Right renal cortex interstitium (tissue), 3 donors: ENCODE results near the gene COQ3. TPM values are rescaled to one million over a fixed set of nuclear protein-coding genes. Genes with fewer than 3 reads are reported as not detected.

Experiments used
- DNase-seq, 3 donors: peaks; one replicate each; pipeline ENCODE4 v3.0.0-alpha.2; 2013; ENCODE audit warnings: low read depth in 3 of 3, low spot score in 2 of 3
- polyA plus RNA-seq, 3 donors: library from polyadenylated mRNA; unstranded; fragments of 120-200 nt; gene quantifications; one replicate each; pipeline ENCODE4 v1.2.1, GENCODE V29; 2013; ENCODE audit not compliant: insufficient read length in 3 of 3

Gene COQ3, protein sequence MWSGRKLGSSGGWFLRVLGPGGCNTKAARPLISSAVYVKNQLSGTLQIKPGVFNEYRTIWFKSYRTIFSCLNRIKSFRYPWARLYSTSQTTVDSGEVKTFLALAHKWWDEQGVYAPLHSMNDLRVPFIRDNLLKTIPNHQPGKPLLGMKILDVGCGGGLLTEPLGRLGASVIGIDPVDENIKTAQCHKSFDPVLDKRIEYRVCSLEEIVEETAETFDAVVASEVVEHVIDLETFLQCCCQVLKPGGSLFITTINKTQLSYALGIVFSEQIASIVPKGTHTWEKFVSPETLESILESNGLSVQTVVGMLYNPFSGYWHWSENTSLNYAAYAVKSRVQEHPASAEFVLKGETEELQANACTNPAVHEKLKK
- 10 to 100 TPM; 13.9 to 14.2 (median 14.2) TPM for polyA plus RNA-seq

DNA sequence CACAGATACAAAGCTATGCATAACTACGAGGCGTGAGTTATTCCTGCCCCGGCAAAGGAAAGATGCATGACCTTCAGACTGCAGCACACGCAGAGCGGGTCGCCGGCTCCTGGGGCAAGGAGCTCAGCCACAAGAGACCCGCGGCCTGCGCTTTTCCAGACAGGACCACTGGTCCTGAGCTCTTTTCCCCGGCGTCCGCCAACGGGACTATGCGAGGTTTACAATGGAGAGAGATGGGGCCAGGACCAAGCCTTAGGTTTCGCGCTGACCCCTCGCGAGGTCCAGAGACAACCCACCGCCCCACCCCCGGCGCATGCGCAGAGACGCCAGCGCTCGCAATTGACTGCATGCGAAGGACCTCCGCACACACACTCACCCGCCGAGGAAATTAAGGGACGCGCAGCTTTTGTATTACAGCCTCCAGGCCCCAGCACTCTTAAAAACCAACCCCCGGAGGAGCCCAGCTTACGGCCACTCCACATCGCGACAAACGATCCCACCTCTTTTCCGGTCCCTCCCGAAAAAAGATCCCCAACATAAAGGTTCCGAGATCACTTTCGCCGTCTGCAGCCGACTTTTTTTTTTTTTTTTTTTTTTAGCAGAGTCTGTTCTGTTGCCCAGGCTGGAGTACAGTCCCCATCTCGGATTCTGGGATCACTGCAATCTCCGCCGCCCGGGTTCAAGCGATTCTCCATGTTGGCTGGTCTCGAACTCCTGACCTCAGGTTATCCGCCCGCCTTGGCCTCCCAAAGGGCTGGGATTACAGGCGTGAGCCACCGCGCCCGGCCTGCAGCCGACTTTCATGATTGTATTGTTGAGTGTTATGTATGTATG, at the start of gene COQ3:
Gene COQ3 (minus strand): TSS at position 498 of the 834 bp plus-strand sequence. CDS start 16 bp downstream, at position 482.
- peak; percentile 48 to 77 (median 73) for DNase-seq

DNA sequence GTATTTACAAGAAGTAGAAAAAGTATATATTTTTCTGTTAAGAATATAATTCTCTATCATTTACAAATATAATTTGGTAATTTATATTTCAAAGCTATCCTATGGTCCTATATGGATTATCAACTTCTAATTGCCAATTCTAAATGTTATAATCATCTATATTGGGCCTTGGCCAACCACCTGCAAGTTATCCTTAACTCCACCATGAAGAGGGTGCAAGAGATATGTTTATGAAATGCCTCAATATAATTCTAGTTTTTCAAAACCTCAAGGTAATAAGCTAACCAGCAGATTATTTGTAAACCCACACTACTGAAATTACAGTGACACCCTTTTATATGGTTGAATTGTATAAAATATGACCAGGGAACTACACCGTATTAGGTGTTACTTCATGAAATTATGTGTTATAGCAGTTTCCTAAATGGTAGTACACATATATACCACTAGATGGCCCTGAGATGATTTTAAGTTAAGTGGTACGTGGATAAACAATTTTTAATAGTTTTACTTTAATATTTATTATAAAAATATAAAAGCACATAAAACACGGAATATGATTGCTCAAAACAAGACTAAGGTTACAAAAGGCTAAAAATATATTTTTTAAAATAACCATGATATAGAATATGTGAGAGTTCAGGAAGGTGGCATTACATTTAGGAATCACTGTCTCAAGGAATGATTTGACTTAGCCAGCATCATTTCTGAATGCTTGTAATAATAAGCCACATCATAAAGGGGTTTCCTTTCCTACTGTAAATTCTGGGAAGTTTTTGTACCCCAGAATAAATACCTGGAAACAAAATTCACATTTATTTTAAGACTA, 40.9 kb upstream of the COQ3 start:
- DNase-seq: no peak

DNA sequence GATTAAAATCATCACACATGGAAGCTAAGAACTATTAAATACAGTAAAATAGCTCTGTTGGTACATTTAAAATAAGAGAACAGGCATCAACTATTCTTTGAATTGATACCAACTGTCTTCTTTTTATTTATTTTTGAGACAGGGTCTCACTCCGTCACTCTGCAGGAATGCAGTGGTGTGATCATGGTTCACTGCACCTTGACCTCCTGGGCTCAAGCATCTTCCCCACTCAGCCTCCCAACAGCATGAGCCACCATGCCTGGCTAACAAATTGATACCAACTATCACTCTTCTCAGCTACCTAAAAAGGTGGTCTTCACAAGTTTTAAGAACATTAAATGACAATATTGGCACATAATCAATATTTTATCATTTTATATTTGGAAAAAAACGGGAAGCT, 38.9 kb upstream of the COQ3 start:
- peak in 1 of 3 donors; percentile 18 for DNase-seq

DNA sequence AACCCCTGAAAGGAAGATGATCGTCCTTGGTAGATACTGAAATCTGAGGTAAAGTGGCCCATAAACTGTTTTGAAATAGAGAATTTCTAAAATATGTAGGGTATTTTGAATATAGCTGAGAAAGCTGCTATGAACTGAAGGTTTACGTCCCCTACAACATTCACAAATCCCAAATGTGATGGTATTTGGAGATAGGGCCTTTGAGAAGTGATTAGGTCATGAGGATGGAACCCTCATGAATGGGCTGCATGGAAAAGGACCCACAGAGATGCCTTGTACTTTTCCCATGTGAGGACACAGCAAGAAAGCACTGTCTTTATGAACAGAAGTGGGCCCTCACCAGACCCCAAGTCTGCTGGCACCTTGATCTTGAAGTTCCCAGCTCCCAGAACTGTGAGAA, 37.9 kb upstream of the COQ3 start:
- no peak for DNase-seq

DNA sequence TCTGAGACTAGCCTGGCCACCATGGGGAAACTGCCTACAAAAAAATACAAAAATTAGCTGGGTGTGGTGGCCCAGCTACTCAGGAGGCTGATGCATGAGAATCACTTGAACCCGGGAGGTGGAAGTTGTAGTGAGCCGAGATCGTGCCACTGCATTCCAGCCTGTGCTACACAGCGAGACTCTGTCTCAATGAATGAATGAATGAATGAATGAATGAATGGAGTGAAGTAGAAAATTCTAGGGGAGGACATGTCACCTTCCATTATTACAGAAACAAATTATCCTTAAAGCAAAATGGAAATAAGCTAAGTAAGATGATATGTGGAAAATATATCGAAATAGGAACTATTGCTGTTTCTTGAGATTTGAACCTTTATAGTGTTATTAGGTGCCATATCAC, 34.0 kb upstream of the COQ3 start:
- no peak for DNase-seq

DNA sequence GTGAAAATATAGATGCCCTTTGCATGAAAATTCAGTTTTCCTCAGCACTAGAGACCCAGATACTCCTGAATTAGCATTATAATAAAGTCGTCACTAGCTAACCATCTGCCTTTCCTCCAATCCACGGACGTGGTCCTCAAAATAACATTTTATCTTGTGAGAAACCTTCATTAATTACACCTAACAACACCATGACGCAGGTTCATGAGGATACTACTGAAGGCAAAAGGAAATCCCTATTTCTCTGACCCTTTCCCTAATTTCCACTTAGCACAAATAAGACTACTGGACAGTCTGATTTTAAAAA, 32.4 kb upstream of the COQ3 start:
- DNase-seq: no peak

DNA sequence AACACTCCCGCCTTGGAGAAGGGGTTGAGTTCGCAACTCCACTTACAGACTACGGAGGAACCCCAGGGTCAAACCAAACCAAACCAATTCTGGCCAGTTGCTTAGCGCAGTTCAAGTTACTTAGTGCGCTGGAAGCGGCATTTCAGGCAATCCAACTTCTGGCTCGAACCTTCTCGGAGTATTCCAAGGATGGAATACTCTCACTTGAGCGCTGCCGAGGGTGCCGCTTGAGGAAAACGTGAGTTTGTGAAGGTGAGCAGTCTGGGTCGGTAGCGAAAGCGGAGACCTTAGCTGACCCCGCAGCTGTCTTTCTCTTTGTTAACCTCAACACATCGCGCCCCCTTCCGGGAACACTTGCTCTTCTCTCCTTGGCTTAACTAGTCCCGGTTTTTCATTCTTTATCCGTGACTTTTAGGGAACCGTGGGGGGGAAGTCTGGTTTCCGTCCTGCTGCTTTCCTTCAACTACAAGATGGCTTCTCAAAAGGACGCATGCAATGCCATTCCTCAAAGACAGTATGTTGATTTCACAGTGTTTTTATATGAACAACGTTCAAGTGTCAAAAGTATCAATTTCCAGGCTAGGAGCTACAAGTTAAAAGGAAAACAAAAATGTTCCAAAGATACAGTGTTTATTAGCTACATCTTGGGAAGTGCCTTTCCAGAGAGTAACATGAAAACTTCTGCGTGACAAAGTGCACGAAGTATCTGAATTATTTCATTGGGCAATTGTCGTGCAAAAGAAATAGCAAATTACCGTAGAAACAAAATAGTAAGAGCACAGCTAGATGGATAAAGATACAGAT, 31.9 kb upstream of the COQ3 start:
- peak; percentile 82 to 88 (median 87) for DNase-seq

DNA sequence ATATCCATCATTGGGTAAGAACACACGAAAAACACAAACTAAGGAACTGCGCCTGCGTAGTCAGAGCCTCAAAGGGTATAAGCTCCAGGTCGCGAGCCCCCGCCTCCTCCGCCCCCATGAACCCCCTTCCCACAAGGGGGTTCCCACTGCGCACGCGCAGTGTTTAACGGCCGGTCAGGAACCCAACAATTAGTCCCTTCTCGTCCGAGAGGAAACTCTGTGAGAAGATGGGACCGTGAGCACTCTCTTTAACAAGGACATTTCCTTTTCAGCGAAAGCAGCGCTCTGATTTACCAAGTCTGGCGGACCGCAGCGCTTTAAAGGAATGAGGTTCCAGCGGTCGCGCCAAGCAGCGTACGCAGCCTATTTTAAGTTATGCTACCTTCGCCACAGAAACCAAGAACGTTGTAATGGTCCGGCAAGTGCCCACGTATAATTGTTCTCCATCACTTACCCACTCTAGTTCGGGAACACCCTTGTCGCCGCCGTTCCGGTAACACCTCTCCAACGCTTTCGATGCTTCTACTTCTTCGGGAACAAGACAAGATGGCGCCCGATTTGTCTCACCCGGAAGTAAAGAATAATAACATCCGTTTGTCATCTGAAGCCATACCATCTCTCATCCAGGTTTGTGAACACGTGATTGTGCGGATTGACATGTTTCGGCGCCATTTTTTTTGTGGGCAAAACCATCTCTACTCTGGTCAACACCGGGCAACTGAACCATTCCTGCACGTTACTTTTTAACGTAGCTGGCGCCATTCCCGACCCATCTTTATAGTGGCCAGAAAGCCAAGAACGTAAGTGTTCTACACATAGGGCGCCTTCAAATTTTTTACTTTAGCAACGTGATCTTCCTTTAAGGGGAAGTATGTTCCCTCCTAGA, 31.0 kb upstream of the COQ3 start, which contains the start of gene PNISR:
Gene PNISR (minus strand): TSS at position 548 of the 886 bp plus-strand sequence. CDS start 10,649 bp downstream, outside the sequence.
- DNase-seq: peak; percentile 96 to 99 (median 98)

DNA sequence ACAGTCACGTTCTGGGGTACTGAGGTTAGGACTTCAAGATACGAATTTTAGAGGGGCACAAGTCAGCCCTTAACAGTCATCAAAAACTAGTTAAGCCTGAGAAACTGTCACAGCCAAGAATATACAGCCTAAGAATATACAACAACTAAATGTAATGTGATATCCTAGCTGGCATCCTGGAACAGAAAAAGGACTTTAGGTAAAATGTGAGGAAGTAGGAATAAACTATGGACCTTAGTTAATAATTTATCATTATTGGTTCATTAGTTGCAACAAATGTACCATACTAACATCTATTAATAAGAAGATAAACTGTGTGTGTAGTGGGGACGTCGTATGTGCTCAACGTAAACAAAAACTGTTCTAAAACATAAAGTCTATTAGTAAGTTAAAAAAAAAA, 30.0 kb upstream of the COQ3 start:
- no peak for DNase-seq

DNA sequence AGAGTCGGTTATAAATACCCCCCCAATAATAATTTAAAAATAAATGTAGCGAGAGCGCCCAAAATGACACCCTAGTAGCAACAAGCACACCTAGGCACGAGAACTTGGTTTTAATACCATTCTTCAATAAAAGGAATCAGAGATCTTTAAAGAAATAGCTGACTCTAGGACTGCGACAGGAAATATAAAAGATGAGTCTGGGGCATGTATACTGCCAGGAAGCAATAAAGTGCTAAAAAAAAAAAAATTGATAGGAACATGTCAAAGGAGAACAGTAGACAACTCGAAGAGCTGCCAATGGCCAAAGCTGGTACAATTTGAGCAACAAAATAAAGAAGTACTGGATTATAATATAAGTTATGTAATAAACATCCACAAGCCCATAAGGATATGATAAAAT, 28.9 kb upstream of the COQ3 start:
- DNase-seq: no peak

DNA sequence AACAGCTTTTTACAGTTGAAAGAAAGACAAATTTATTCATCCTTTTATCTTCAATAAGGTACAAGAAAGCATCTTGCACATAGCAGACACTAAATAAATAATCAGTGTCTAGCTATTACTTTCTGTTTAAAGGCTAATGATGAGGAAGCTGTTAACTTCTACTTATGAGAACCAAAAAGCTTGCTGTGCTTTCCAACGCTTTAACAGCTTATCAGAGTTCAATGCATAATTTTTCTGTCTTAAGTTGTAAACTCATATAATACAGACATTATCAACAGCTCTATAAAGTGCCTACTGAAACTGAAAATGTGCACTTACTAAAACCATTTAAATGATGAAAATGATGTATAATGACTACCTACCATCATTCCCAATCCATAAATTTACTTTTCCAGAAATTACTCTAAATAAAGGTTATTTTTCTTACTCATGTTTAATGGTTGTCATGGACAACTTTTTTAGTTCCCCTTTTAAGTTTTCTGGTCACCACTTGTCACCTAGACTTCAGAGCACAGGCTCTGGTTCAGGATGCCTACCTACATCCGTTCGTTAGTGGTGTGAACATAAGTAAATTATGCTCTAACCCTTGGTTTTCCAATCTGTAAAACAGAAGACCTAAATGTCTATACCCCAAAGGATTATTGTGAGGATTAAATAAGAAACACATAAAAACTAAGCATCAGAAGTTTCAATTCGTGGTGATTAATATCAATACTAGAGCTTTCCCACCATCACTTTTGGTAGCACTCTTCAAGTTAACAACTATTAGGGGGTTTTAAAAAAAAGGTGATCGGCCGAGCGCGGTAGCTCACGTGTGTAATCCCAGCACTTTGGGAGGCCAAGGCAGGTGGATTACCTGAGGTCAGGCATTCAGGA, 23.1 kb upstream of the COQ3 start:
- DNase-seq: no peak

DNA sequence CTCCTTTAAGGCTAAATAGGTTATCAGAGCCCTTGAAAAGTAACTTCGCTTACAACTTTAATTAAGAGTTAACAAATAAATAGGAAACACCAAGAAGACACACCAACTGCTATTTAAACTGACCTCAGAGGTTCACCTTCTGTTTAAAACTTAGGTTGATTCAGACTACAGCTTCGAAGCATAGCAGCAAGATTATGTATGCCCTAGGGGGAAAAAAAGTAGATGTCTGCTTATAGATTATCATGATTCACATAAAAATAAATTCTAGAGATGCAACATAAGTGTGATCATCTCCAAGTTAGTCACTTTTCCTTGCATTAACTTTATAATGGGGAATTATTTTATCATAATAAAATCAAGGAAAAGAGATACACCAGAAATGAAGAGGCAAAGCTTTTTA, 22.2 kb upstream of the COQ3 start:
- DNase-seq: no peak

DNA sequence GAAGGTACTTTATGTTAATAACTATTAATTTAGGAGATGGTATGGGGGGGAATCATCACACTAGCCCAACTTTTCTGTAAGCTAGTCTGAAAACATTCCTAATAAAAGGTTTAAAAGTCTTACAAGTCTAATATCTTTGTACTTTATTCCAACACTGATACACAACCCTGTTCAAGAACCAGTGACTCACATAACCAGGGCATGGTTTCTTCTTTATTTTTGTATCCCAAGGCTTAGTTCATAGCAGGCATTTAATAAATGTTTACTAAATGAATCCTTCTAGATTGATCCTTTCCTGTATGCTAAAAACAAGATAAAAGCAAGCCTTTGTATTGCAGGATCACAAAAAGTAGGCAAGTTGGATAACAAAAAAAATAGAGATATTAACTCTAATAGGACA, 21.5 kb upstream of the COQ3 start:
- no peak for DNase-seq

DNA sequence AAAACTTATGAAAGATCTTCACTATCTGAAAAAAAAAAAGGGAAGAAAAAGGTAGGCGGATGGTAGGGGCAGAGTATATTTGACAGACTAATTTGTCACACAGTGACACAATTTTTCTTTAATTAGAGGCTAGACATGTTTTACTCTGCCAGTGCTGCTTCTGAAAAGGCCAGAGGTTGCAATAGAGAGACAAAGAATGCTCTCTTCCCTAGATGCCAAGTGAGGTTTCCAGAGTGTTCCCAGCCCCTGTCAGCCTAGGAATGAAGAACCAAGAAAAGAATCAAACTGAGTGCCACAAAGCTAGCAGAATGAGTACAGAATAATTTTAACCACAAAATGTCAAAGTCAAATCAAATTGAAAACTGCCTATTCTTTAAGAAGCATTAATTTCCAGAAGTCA, 18.1 kb upstream of the COQ3 start:
- DNase-seq: no peak

DNA sequence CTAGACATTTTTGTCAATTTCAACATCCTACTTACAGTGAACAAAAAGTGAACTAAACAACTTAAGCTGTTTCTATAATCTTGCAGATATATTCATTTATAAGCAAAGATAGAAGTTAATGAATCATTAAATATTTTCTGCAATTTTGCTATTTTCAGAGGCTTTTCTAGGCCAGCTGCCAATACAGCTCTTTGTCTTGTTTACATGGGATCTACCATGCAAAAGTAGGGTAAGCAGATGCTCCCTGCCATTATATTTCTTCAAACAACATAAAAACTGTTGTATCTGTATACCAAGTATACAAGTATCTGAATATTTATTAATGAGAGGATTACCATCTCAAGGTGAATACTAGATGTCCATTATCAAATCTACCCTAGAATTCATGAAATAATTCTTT, 15.7 kb upstream of the COQ3 start:
- DNase-seq: no peak

DNA sequence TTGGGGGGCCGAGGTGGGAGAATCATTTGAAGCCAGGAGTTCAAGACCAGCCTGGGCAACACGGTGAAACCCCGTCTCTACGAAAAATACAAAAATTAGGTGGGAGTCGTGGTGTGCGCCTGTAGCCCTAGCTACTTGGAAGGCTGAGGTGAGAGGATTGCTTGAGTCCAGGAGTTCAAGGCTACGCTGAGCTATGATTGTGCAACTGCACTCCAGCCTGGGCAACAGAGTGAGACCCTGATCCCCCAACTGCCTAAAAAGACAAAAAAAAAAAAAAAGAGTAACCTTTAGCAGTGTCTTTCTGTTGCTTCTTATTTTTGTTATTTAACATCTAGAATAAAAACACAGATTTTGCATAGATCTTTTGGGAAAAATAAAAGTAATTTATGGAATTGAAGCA, 13.1 kb upstream of the COQ3 start:
- DNase-seq: no peak

DNA sequence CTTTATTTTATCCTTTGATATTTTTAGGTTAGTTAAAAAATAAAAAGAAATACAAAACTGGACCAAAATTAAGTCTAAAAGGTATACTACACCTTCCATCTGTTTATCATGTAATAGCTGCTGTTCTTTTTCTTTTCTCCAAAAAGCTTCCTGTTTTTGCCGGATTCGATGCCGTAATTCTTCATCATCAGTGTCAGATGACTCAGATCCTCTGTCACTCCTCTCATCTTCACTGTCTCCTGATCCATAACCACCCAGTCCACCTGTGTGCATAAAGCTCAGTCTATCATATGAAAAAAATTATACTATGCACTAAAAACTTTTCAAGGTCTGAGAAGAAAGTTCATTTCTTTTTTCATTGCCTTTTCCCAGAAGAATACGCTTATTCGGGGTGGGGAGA, 8.5 kb upstream of the COQ3 start:
- DNase-seq: no peak

DNA sequence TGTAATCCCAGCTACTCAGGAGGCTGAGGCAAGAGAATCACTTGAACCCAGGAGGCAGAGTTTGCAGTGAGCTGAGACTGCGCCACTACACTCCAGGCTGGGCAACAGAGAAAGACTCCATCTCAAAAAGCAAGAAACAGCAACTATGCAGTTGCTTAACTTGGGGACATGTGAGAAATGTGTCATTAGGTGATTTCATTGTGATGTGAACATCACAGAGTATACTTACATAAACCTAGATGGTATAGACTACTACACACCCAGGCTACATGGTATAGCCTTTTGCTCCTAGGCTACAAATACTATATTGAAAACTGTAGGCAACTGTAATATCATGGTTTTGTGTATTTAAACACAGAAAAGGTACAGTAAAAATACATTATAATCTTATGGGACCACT, 3.3 kb upstream of the COQ3 start:
- no peak for DNase-seq
